ENCODE data around the gene RNU2-1.

DNA sequence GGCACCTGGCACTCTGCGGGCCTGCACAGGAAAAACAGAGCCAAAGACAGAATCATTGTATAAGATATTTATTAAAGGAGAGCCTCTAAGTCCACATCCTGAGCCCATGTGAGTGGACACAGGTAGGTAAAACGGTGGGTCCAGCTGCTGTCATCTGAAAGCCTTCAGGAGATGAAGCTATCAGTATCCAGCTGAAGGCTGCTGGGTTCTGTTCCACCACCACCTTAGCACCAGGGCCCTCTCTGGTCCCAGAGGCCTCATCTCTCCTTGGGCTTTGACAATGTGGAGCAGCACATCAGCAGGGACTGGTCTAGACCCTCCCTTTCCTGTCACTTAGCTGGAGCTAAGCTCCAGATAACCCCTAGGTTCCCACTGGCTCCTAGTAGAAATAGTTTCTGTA is 14.8 kb downstream of the RNU2-1 start:
- TF ChIP-seq MNT (IDR thresholded peaks at IDR 0.05) (no peak), ATRX (CRISPR knock-in tag; IDR thresholded peaks at IDR 0.05; ENCODE audit: borderline replicate concordance) (no peak), ZNF17 (CRISPR knock-in tag; IDR thresholded peaks at IDR 0.05) (no peak), KLF16 (CRISPR knock-in tag; IDR thresholded peaks at IDR 0.05) (no peak), ZMYM2 (CRISPR knock-in tag; IDR thresholded peaks at IDR 0.05) (no peak)
- TF ChIP-seq, protein P1, sequence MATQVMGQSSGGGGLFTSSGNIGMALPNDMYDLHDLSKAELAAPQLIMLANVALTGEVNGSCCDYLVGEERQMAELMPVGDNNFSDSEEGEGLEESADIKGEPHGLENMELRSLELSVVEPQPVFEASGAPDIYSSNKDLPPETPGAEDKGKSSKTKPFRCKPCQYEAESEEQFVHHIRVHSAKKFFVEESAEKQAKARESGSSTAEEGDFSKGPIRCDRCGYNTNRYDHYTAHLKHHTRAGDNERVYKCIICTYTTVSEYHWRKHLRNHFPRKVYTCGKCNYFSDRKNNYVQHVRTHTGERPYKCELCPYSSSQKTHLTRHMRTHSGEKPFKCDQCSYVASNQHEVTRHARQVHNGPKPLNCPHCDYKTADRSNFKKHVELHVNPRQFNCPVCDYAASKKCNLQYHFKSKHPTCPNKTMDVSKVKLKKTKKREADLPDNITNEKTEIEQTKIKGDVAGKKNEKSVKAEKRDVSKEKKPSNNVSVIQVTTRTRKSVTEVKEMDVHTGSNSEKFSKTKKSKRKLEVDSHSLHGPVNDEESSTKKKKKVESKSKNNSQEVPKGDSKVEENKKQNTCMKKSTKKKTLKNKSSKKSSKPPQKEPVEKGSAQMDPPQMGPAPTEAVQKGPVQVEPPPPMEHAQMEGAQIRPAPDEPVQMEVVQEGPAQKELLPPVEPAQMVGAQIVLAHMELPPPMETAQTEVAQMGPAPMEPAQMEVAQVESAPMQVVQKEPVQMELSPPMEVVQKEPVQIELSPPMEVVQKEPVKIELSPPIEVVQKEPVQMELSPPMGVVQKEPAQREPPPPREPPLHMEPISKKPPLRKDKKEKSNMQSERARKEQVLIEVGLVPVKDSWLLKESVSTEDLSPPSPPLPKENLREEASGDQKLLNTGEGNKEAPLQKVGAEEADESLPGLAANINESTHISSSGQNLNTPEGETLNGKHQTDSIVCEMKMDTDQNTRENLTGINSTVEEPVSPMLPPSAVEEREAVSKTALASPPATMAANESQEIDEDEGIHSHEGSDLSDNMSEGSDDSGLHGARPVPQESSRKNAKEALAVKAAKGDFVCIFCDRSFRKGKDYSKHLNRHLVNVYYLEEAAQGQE (IDR thresholded peaks at IDR 0.05; ENCODE audit: borderline replicate concordance in 1 of 2, low read depth in 1 of 2, low read length in 2 of 2): no peak
